ENCODE results near the gene RAVER1. TPM values are rescaled to one million over a fixed set of nuclear protein-coding genes. Genes with fewer than 3 reads are reported as not detected.

Gene RAVER1
- total RNA-seq, 1 experiment from 2014 or later = 62.4 TPM

GRCh38 chr19:10362259-10362658, 28.9 kb upstream of the RAVER1 start:
- Histone ChIP-seq H4K20me1 (ENCODE audit: low read length) (peaks cover 4% of the 10 kb centered on the region; the same call in 1 of the 2 replicates), H2AFZ (ENCODE audit: low read length) (no peak overlapping the region), H3K27ac (ENCODE audit: low read length) (no peak overlapping the region), H3K27me3 (ENCODE audit: low read length) (no peaks in the 10 kb centered on the region), H3K9me3 (ENCODE audit: low read length) (no peaks in the 10 kb centered on the region), H3K4me3 (ENCODE audit: low read length) (no peak overlapping the region), H3K9me2 (replicated peaks; ENCODE audit: low read length) (no peaks in the 10 kb centered on the region), H3K36me3 (ENCODE audit: low read depth, low read length) (peaks cover 52% of the 10 kb centered on the region), H3K4me1 (ENCODE audit: insufficient read depth, low read length) (no peaks in the 10 kb centered on the region), H3F3A (ENCODE audit: low read length, unreplicated experiment) (no peaks in the 10 kb centered on the region), H3K4me2 (ENCODE audit: low read length) (no peak overlapping the region), H3K79me2 (ENCODE audit: low read length) (no peaks in the 10 kb centered on the region), H3K9ac (ENCODE audit: low read length) (no peak overlapping the region)
- TF ChIP-seq EZH2phosphoT487 (IDR thresholded peaks at IDR 0.05; ENCODE audit: borderline replicate concordance, low read length) = no peak
- no peak for TF ChIP-seq EZH2 (IDR thresholded peaks at IDR 0.05; ENCODE audit: low read length, unreplicated experiment)
- no peak for TF ChIP-seq CTCF (conservative IDR thresholded peaks at IDR 0.05; ENCODE audit: low read depth, low read length)
- DNase-seq = no peak
- no peak for ATAC-seq
- CTCF ChIA-PET = no interaction called here
- no TSS peak for BruUV-seq (replicated peaks)
- intact Hi-C loops (cut with micrococcal nuclease) = no loop called here
- POLR2A ChIA-PET (ENCODE audit: unreplicated experiment) = no interaction called here

- no peak for ATAC-seq
- no peak overlapping the region for H3K9ac ChIP-seq (ENCODE audit: low read length)
- H3K9me3 ChIP-seq (ENCODE audit: low read length) = no peaks in the 10 kb centered on the region
- no TSS peak for BruUV-seq (replicated peaks)
- H3K4me1 ChIP-seq (ENCODE audit: insufficient read depth, low read length) = no peaks in the 10 kb centered on the region
- TF ChIP-seq EZH2 (IDR thresholded peaks at IDR 0.05; ENCODE audit: low read length, unreplicated experiment) = no peak
- no peak for TF ChIP-seq EZH2phosphoT487 (IDR thresholded peaks at IDR 0.05; ENCODE audit: borderline replicate concordance, low read length)
- no peak for TF ChIP-seq CTCF (conservative IDR thresholded peaks at IDR 0.05; ENCODE audit: low read depth, low read length)
- no peaks in the 10 kb centered on the region for H3K9me2 ChIP-seq (replicated peaks; ENCODE audit: low read length)
- H3K4me3 ChIP-seq (ENCODE audit: low read length) = no peak overlapping the region
- H2AFZ ChIP-seq (ENCODE audit: low read length) = no peak overlapping the region
- ChIA-PET CTCF (no interaction called here), POLR2A (ENCODE audit: unreplicated experiment) (no interaction called here)
- DNase-seq = no peak
- intact Hi-C loops (cut with micrococcal nuclease) = no loop called here
- no peak overlapping the region for H3K27ac ChIP-seq (ENCODE audit: low read length)
- no peaks in the 10 kb centered on the region for H3F3A ChIP-seq (ENCODE audit: low read length, unreplicated experiment)
- H3K27me3 ChIP-seq (ENCODE audit: low read length) = no peaks in the 10 kb centered on the region
- peaks cover 47% of the 10 kb centered on the region for H3K36me3 ChIP-seq (ENCODE audit: low read depth, low read length)
- no peak overlapping the region for H3K4me2 ChIP-seq (ENCODE audit: low read length)
- H4K20me1 ChIP-seq (ENCODE audit: low read length) = peaks cover 4% of the 10 kb centered on the region; the same call in 1 of the 2 replicates
- H3K79me2 ChIP-seq (ENCODE audit: low read length) = no peaks in the 10 kb centered on the region
Measured at GRCh38 chr19:10361569-10362011, 28.3 kb upstream of the RAVER1 start.

- Histone ChIP-seq H2AFZ (ENCODE audit: low read length) (no peak overlapping the region), H3K79me2 (ENCODE audit: low read length) (no peaks in the 10 kb centered on the region), H3F3A (ENCODE audit: low read length, unreplicated experiment) (no peaks in the 10 kb centered on the region), H3K4me3 (ENCODE audit: low read length) (no peak overlapping the region), H3K27me3 (ENCODE audit: low read length) (no peaks in the 10 kb centered on the region), H3K4me2 (ENCODE audit: low read length) (no peak overlapping the region), H3K9ac (ENCODE audit: low read length) (no peak overlapping the region), H4K20me1 (ENCODE audit: low read length) (no peaks in the 10 kb centered on the region), H3K4me1 (ENCODE audit: insufficient read depth, low read length) (no peaks in the 10 kb centered on the region), H3K9me3 (ENCODE audit: low read length) (no peaks in the 10 kb centered on the region), H3K27ac (ENCODE audit: low read length) (no peak overlapping the region), H3K9me2 (replicated peaks; ENCODE audit: low read length) (no peaks in the 10 kb centered on the region), H3K36me3 (ENCODE audit: low read depth, low read length) (peaks cover 38% of the 10 kb centered on the region)
- ChIA-PET CTCF (no interaction called here), POLR2A (ENCODE audit: unreplicated experiment) (no interaction called here)
- ATAC-seq = no peak
- no peak for DNase-seq
- TF ChIP-seq EZH2phosphoT487 (IDR thresholded peaks at IDR 0.05; ENCODE audit: borderline replicate concordance, low read length) (no peak), CTCF (conservative IDR thresholded peaks at IDR 0.05; ENCODE audit: low read depth, low read length) (no peak), EZH2 (IDR thresholded peaks at IDR 0.05; ENCODE audit: low read length, unreplicated experiment) (no peak)
- intact Hi-C loops (cut with micrococcal nuclease) = no loop called here
- BruUV-seq (replicated peaks) = no TSS peak
Measured at GRCh38 chr19:10356431-10356830, 23.1 kb upstream of the RAVER1 start.
